Measurements from ENCODE around the gene PDE4D.

- TF ChIP-seq, protein P1, sequence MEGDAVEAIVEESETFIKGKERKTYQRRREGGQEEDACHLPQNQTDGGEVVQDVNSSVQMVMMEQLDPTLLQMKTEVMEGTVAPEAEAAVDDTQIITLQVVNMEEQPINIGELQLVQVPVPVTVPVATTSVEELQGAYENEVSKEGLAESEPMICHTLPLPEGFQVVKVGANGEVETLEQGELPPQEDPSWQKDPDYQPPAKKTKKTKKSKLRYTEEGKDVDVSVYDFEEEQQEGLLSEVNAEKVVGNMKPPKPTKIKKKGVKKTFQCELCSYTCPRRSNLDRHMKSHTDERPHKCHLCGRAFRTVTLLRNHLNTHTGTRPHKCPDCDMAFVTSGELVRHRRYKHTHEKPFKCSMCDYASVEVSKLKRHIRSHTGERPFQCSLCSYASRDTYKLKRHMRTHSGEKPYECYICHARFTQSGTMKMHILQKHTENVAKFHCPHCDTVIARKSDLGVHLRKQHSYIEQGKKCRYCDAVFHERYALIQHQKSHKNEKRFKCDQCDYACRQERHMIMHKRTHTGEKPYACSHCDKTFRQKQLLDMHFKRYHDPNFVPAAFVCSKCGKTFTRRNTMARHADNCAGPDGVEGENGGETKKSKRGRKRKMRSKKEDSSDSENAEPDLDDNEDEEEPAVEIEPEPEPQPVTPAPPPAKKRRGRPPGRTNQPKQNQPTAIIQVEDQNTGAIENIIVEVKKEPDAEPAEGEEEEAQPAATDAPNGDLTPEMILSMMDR (IDR thresholded peaks at IDR 0.05) = no peak
- no peak for TF ChIP-seq POLR2A (IDR thresholded peaks at IDR 0.05)
Observed at GRCh38 chr5:59021286-59021673, 872.2 kb downstream of the PDE4D start.
